GM18505 (cell line): Measurements from ENCODE around the gene FER.
A peak's percentile ranks its signal among the peaks of the same experiment; 100 is the strongest.
"Not testable (repeated sequence)": the region's sequence is repeated elsewhere in the genome, so short reads cannot be mapped to it uniquely, and the experiment has no call there.

Experiments
- ATAC-seq: cut with Tn5 transposase; IDR thresholded peaks from one replicate; pipeline ENCODE4 v1.9.1; 2021; ENCODE audit not compliant: unreplicated experiment
- POLR2A ChIP-seq: IDR thresholded peaks from 4 replicates; pipeline ENCODE4 v1.6.1; 2011; ENCODE audit warnings: borderline replicate concordance; ENCODE audit not compliant: insufficient read depth, insufficient read length; ENCODE audit errors: extremely low read depth

FER gene

GRCh38 chr5:108747774-108748400 is at the start of gene FER:
Gene FER (plus strand): TSS chr5:108747897. CDS start chr5:108798183, 50,286 bp downstream.
- peak; percentile 15 for ATAC-seq

GRCh38 chr5:108700388-108700787 is 47.3 kb upstream of the FER start:
- ATAC-seq = not testable (repeated sequence)

More at GRCh38 chr5:108747774-108748400, at the start of gene FER:
- TF ChIP-seq POLR2A = peak; percentile 51

GRCh38 chr5:108700930-108701329 is 46.8 kb upstream of the FER start:
- no peak for ATAC-seq
- TF ChIP-seq POLR2A = no peak

- no peak for TF ChIP-seq POLR2A
- ATAC-seq = no peak
Measured at GRCh38 chr5:108702546-108702945, 45.2 kb upstream of the FER start.

GRCh38 chr5:108703313-108703712 is 44.4 kb upstream of the FER start:
- no peak for ATAC-seq
- TF ChIP-seq POLR2A = no peak

- ATAC-seq = no peak
- no peak for TF ChIP-seq POLR2A
Measured at GRCh38 chr5:108707141-108707540, 40.6 kb upstream of the FER start.

- no peak for ATAC-seq
- no peak for TF ChIP-seq POLR2A
Measured at GRCh38 chr5:108711898-108712297, 35.8 kb upstream of the FER start.

GRCh38 chr5:108715408-108715807 is 32.3 kb upstream of the FER start:
- no peak for ATAC-seq
- TF ChIP-seq POLR2A = no peak

GRCh38 chr5:108720391-108720790 is 27.3 kb upstream of the FER start:
- no peak for TF ChIP-seq POLR2A
- ATAC-seq = peak; percentile 97

- ATAC-seq = no peak
- no peak for TF ChIP-seq POLR2A
Measured at GRCh38 chr5:108726446-108727235, 21.1 kb upstream of the FER start.

GRCh38 chr5:108727236-108727650 is 20.5 kb upstream of the FER start:
- ATAC-seq = no peak
- no peak for TF ChIP-seq POLR2A

GRCh38 chr5:108727651-108728565 is 19.8 kb upstream of the FER start:
- TF ChIP-seq POLR2A = peak; percentile 76
- ATAC-seq = peak; percentile 68

- peak; percentile 44 for ATAC-seq
- no peak for TF ChIP-seq POLR2A
Measured at GRCh38 chr5:108728566-108729241, 19.0 kb upstream of the FER start.

GRCh38 chr5:108729242-108729615 is 18.5 kb upstream of the FER start:
- no peak for TF ChIP-seq POLR2A
- no peak for ATAC-seq
